Right lobe of liver (tissue), 6 donors: ENCODE measurements around the gene EPHA2. TPM values are rescaled to one million over a fixed set of nuclear protein-coding genes. Genes with fewer than 3 reads are reported as not detected.

Source experiments
- ATAC-seq, 4 donors: fragments of 200-7000 bp; cut with Tn5 transposase; one replicate each; pipeline ENCODE4 v1.9.1; 2020; ENCODE audit warnings: mild to moderate bottlenecking in 4 of 4, moderate library complexity in 4 of 4
- DNase-seq, 3 donors: peaks; one replicate each; pipeline ENCODE4 v3.0.0-alpha.2; 2020
- H3K27ac ChIP-seq, 3 donors: fragments of 200-600 bp; one replicate each; pipeline ENCODE4 v1.8.0; 2022
- H3K27me3 ChIP-seq, 2 donors: fragments of 200-600 bp; one replicate each; pipeline ENCODE4 v1.8.0; 2022
- H3K36me3 ChIP-seq, 4 donors: fragments of 200-600 bp; sonication (generic) in 1 of 4; one replicate each; pipeline versions ENCODE4 v1.5.1 to v1.8.0; 2017 to 2022; ENCODE audit warnings: control low read depth in 1 of 4
- H3K4me1 ChIP-seq, 4 donors: fragments of 200-600 bp; sonication (generic) in 1 of 4; one replicate each; pipeline versions ENCODE4 v1.5.1 to v1.8.0; 2017 to 2022; ENCODE audit warnings: control low read depth in 1 of 4
- H3K4me3 ChIP-seq, 3 donors: fragments of 200-600 bp; one replicate each; pipeline ENCODE4 v1.8.0; 2022
- H3K9me3 ChIP-seq, 4 donors: fragments of 200-600 bp; sonication (generic) in 1 of 4; one replicate each; pipeline versions ENCODE4 v1.5.1 to v1.8.0; 2017 to 2022; ENCODE audit warnings: control low read depth in 1 of 4
- CTCF ChIP-seq, 4 donors: fragments of 200-600 bp in 3 of 4; fragments of 450-650 bp in 1 of 4; IDR thresholded peaks; one replicate each; pipeline versions ENCODE4 v1.5.1 to v1.8.0; 2016 to 2022; ENCODE audit warnings: antibody characterized with exemption in 4 of 4, mild to moderate bottlenecking in 2 of 4
- POLR2A ChIP-seq: fragments of 450-650 bp; IDR thresholded peaks from one replicate; pipeline ENCODE4 v1.6.1; 2017; ENCODE audit warnings: antibody characterized with exemption, mild to moderate bottlenecking
- whole genome bisulfite sequencing: methylation state at CpG from one replicate; pipeline ENCODE4 v1.1.6; 2018; ENCODE audit warnings: low coverage, low lambda C conversion rate; ENCODE audit not compliant: insufficient coverage; ENCODE audit errors: missing lambda C conversion rate; 5-methylcytosine and 5-hydroxymethylcytosine counted together
- intact Hi-C, 2 donors: fragments of 100-400 bp; cut with DNase I; formaldehyde crosslinking; loops; one replicate each; pipeline versions ENCODE4 v1.11.2 to v1.14.1; 2022
- total RNA-seq, 6 experiments: library from RNA; depleted of rRNA in 2 of 6; stranded (reverse); fragments of >200 nt in 2 of 6; fragmentation: NEBNext Ultra II Directional in 3 of 6; extraction: Animal tissue kit (Norgen Biotek cat#: 25700) in 3 of 6; gene quantifications; one replicate each; pipeline versions ENCODE4 v1.1.0 to v1.2.4, GENCODE V29; 2016 to 2023
- donor health status: DM: no; HTN: yes; CAD: no.
- donor health status: DM: no; HTN: no; CAD: no.
- donor health status: DM: no; HTN: no; CAD: no.
- donor health status: DM: no; HTN: yes; CAD: no.
- donor health status: DM: no; HTN: yes; CAD: no.

EPHA2 gene
- total RNA-seq, 6 experiments from 2014 or later: 6.0 to 14.7 (median 10.8) TPM

- Histone ChIP-seq H3K4me1 (peaks cover 0 to 7% (median 0%) of the 10 kb centered on the region in 4 donors), H3K27ac (no peak overlapping the region), H3K4me3 (no peak overlapping the region), H3K36me3 (no peaks in the 10 kb centered on the region), H3K9me3 (no peaks in the 10 kb centered on the region), H3K27me3 (no peaks in the 10 kb centered on the region)
- 60% methylated on average over 1 of the region's 9 CpGs for WGBS
- TF ChIP-seq CTCF (IDR thresholded peaks at IDR 0.05) (peak; percentile 80 to 96 (median 88)), POLR2A (no peak)
- peak; percentile 71 to 85 (median 76) for ATAC-seq
- intact Hi-C loops: loop anchor here (2.0 to 5.0 kb wide), 2 partner anchors 104 to 105 kb away; no protein-coding TSS in a partner anchor
- peak; percentile 73 to 77 (median 75) for DNase-seq
Measured at GRCh38 chr1:16082283-16083038, 73.4 kb downstream of the EPHA2 start.

- intact Hi-C loops: loop anchor here (2.0 to 5.0 kb wide), 2 partner anchors 105 to 106 kb away; no protein-coding TSS in a partner anchor
- Histone ChIP-seq H3K4me3 (no peak overlapping the region), H3K9me3 (no peaks in the 10 kb centered on the region), H3K27ac (no peak overlapping the region), H3K27me3 (no peaks in the 10 kb centered on the region), H3K4me1 (peaks cover 0 to 13% (median 0%) of the 10 kb centered on the region in 4 donors), H3K36me3 (no peaks in the 10 kb centered on the region)
- WGBS: 85% methylated on average over 4 of the region's 9 CpGs
- TF ChIP-seq POLR2A (no peak), CTCF (IDR thresholded peaks at IDR 0.05) (no peak)
- ATAC-seq: no peak
- DNase-seq: no peak
Measured at GRCh38 chr1:16081636-16082035, 74.2 kb downstream of the EPHA2 start.

GRCh38 chr1:16080422-16081150 is 75.3 kb downstream of the EPHA2 start:
- DNase-seq (no peak), ATAC-seq (no peak)
- Histone ChIP-seq H3K27me3 (no peaks in the 10 kb centered on the region), H3K27ac (no peak overlapping the region), H3K9me3 (no peaks in the 10 kb centered on the region), H3K36me3 (no peaks in the 10 kb centered on the region), H3K4me3 (no peak overlapping the region), H3K4me1 (peaks cover 0 to 14% (median 0%) of the 10 kb centered on the region in 4 donors)
- 60% methylated on average over 3 of the region's 5 CpGs for WGBS
- intact Hi-C loops: loop anchor here in 1 of 2 donors (5.0 kb wide), 1 partner anchor 107 kb away; no protein-coding TSS in a partner anchor
- TF ChIP-seq POLR2A (no peak), CTCF (IDR thresholded peaks at IDR 0.05) (no peak)

- TF ChIP-seq POLR2A (no peak), CTCF (IDR thresholded peaks at IDR 0.05) (peak; percentile 84 to 93 (median 90))
- peak; percentile 73 to 82 (median 80) for ATAC-seq
- no peak overlapping the region for H3K4me3 ChIP-seq
- no peaks in the 10 kb centered on the region for H3K9me3 ChIP-seq
- no peaks in the 10 kb centered on the region for H3K27me3 ChIP-seq
- 6% methylated on average over 3 of the region's 10 CpGs for WGBS
- no peaks in the 10 kb centered on the region for H3K36me3 ChIP-seq
- no peak overlapping the region for H3K27ac ChIP-seq
- intact Hi-C loops: loop anchor here (10.0 kb wide), 2 partner anchors 166 to 286 kb away; partner anchors contain the start of gene SZRD1 (in 1 of the 2)
- peak in 2 of 3 donors; percentile 74 to 76 for DNase-seq
- peaks cover 0 to 14% (median 0%) of the 10 kb centered on the region in 4 donors for H3K4me1 ChIP-seq
Measured at GRCh38 chr1:16078925-16079656, 76.8 kb downstream of the EPHA2 start.
